SK-N-SH (cell line): ENCODE results near the gene MOGAT3.

Source experiments
- CHD2 ChIP-seq: fragments of 150-350 bp; IDR thresholded peaks from 2 replicates; pipeline ENCODE4 v1.6.1; 2018; ENCODE audit warnings: low read length; ENCODE audit not compliant: partially characterized antibody
- EZH2phosphoT487 ChIP-seq: fragments of 200-600 bp; sonication (generic); IDR thresholded peaks from 2 replicates; pipeline ENCODE4 v1.6.1; 2017; ENCODE audit warnings: low read depth, mixed run types, mild to moderate bottlenecking, antibody characterized with exemption, moderate library complexity, borderline replicate concordance
- FOXM1 ChIP-seq: IDR thresholded peaks from 2 replicates; pipeline ENCODE4 v1.4.0; 2012; ENCODE audit warnings: low read depth, mild to moderate bottlenecking
- GABPA ChIP-seq: IDR thresholded peaks from 2 replicates; pipeline ENCODE4 v1.4.0; 2012; ENCODE audit warnings: low read depth, mild to moderate bottlenecking
- NRF1 ChIP-seq: IDR thresholded peaks from 2 replicates; pipeline ENCODE4 v1.6.1; 2012; ENCODE audit warnings: low read depth, mild to moderate bottlenecking, low read length
- TF ChIP-seq, protein P1 (sequence below): fragments of 200-600 bp; sonication (generic); IDR thresholded peaks from 2 replicates; pipeline ENCODE4 v1.6.1; 2017; ENCODE audit warnings: antibody characterized with exemption, mild to moderate bottlenecking, moderate library complexity
- TF ChIP-seq, protein P2 (sequence below): IDR thresholded peaks from 2 replicates; pipeline ENCODE4 v1.6.1; 2012; ENCODE audit warnings: mild to moderate bottlenecking, low read depth, low read length, moderate library complexity

DNA sequence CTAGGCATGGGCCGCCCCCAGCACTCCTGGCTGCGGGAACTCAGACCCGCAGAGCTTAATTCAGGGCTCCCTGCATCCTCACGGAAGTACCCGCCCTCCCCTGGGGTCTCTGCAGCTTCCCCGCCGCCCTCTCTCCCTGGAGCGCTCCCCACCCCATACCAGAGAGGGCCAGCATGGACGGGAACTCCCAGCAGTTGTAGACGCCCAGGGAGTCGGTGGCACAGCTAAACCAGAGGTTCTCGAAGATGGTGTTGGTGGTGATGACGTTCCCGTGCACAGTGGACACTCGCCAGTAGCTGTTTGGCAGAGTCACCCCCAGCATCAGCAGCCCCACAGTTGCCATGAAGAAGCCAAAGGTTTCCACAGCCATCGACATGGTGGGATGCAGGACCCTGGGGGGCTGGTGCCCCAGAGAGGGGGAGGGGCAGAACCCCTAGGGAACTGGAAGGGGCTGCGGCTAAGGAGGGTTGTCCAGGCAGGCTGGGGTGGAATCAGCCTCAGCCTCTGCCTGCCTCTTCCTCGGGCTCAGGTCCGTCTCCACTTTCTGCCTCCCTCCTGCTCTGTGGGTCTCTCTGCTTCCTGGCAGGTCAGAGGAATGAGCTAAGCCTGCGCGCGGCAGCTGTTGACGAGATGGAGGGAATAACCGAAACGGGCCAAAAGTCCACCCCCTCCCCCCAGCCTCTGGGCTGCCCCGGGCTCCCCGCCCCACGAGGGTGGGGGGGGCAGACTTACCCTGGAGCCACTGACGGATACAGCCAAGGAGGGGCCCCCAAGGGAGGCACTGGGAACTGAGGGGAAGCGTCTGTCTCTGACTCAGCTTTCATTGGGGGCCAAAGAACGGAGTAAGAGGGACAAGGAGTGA is 36.6 kb upstream of the MOGAT3 start, which contains the start of gene CLDN15:
- TF ChIP-seq NRF1 (no peak), FOXM1 (no peak), EZH2phosphoT487 (no peak), CHD2 (no peak), GABPA (no peak)
- TF ChIP-seq, protein P1, sequence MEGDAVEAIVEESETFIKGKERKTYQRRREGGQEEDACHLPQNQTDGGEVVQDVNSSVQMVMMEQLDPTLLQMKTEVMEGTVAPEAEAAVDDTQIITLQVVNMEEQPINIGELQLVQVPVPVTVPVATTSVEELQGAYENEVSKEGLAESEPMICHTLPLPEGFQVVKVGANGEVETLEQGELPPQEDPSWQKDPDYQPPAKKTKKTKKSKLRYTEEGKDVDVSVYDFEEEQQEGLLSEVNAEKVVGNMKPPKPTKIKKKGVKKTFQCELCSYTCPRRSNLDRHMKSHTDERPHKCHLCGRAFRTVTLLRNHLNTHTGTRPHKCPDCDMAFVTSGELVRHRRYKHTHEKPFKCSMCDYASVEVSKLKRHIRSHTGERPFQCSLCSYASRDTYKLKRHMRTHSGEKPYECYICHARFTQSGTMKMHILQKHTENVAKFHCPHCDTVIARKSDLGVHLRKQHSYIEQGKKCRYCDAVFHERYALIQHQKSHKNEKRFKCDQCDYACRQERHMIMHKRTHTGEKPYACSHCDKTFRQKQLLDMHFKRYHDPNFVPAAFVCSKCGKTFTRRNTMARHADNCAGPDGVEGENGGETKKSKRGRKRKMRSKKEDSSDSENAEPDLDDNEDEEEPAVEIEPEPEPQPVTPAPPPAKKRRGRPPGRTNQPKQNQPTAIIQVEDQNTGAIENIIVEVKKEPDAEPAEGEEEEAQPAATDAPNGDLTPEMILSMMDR: no peak
- TF ChIP-seq, protein P2, sequence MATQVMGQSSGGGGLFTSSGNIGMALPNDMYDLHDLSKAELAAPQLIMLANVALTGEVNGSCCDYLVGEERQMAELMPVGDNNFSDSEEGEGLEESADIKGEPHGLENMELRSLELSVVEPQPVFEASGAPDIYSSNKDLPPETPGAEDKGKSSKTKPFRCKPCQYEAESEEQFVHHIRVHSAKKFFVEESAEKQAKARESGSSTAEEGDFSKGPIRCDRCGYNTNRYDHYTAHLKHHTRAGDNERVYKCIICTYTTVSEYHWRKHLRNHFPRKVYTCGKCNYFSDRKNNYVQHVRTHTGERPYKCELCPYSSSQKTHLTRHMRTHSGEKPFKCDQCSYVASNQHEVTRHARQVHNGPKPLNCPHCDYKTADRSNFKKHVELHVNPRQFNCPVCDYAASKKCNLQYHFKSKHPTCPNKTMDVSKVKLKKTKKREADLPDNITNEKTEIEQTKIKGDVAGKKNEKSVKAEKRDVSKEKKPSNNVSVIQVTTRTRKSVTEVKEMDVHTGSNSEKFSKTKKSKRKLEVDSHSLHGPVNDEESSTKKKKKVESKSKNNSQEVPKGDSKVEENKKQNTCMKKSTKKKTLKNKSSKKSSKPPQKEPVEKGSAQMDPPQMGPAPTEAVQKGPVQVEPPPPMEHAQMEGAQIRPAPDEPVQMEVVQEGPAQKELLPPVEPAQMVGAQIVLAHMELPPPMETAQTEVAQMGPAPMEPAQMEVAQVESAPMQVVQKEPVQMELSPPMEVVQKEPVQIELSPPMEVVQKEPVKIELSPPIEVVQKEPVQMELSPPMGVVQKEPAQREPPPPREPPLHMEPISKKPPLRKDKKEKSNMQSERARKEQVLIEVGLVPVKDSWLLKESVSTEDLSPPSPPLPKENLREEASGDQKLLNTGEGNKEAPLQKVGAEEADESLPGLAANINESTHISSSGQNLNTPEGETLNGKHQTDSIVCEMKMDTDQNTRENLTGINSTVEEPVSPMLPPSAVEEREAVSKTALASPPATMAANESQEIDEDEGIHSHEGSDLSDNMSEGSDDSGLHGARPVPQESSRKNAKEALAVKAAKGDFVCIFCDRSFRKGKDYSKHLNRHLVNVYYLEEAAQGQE: no peak
